GM23338 (cell line): ENCODE results near the gene ST8SIA1. TPM values are rescaled to one million over a fixed set of nuclear protein-coding genes. Genes with fewer than 3 reads are reported as not detected.

ENCODE experiments used
- ATAC-seq: fragments of 200-7000 bp; cut with Tn5 transposase; 3 replicates; pipeline ENCODE4 v1.9.1; 2020
- DNase-seq: peaks from one replicate; pipeline ENCODE4 v3.0.0-alpha.2; 2015; ENCODE audit warnings: low spot score
- H2AFZ ChIP-seq: fragments of 200-600 bp; sonication (generic); 2 replicates; pipeline ENCODE4 v1.8.0; 2016; ENCODE audit warnings: antibody characterized with exemption, mild to moderate bottlenecking, moderate library complexity
- H3F3A ChIP-seq: fragments of 200-600 bp; sonication (generic); replicated peaks from 2 replicates; pipeline ENCODE4 v1.8.0; 2017; ENCODE audit warnings: antibody characterized with exemption, mixed run types, low read depth
- H3K27ac ChIP-seq: fragments of 200-600 bp; sonication (generic); 2 replicates; pipeline ENCODE4 v1.6.1; 2016; ENCODE audit warnings: low read depth
- H3K27me3 ChIP-seq: fragments of 200-600 bp; sonication (generic); 2 replicates; pipeline ENCODE4 v1.8.0; 2016; ENCODE audit warnings: mild to moderate bottlenecking, mixed run types, moderate library complexity; ENCODE audit not compliant: insufficient read depth
- H3K36me3 ChIP-seq: fragments of 200-600 bp; sonication (generic); 2 replicates; pipeline ENCODE4 v1.8.0; 2016; ENCODE audit warnings: mild to moderate bottlenecking; ENCODE audit not compliant: insufficient read depth
- H3K4me1 ChIP-seq: fragments of 200-600 bp; sonication (generic); 2 replicates; pipeline ENCODE4 v1.8.0; 2016; ENCODE audit warnings: mild to moderate bottlenecking, moderate library complexity; ENCODE audit not compliant: insufficient read depth
- H3K4me2 ChIP-seq: fragments of 200-600 bp; sonication (generic); 2 replicates; pipeline ENCODE4 v1.7.1; 2017; ENCODE audit warnings: mixed run types
- H3K4me3 ChIP-seq: fragments of 200-600 bp; sonication (generic); 2 replicates; pipeline ENCODE4 v1.6.1; 2016; ENCODE audit warnings: mixed run types
- H3K79me2 ChIP-seq: fragments of 200-600 bp; sonication (generic); replicated peaks from 2 replicates; pipeline ENCODE4 v1.8.0; 2017; ENCODE audit warnings: mild to moderate bottlenecking; ENCODE audit not compliant: insufficient read depth
- H3K9me2 ChIP-seq: fragments of 200-600 bp; sonication (generic); 2 replicates; pipeline ENCODE4 v1.8.0; 2017; ENCODE audit not compliant: insufficient read depth
- H4K20me1 ChIP-seq: fragments of 200-600 bp; sonication (generic); replicated peaks from 2 replicates; pipeline ENCODE4 v1.8.0; 2017; ENCODE audit warnings: mild to moderate bottlenecking; ENCODE audit not compliant: insufficient read depth
- H3K27ac Mint-ChIP-seq: 2 replicates; pipeline ENCODE4 v1.8.0; 2020; ENCODE audit warnings: inconsistent platforms, mild to moderate bottlenecking, moderate library complexity, mixed read lengths
- H3K27me3 Mint-ChIP-seq: 3 replicates; pipeline ENCODE4 v1.8.0; 2022; ENCODE audit warnings: low read depth, mild to moderate bottlenecking, moderate library complexity, mixed read lengths, inconsistent platforms; ENCODE audit not compliant: insufficient read depth, poor library complexity
- H3K36me3 Mint-ChIP-seq: 3 replicates; pipeline ENCODE4 v1.8.0; 2021; ENCODE audit warnings: low read depth, mild to moderate bottlenecking, inconsistent platforms, moderate library complexity, mixed read lengths
- H3K4me1 Mint-ChIP-seq: 3 replicates; pipeline ENCODE4 v1.8.0; 2020; ENCODE audit warnings: mild to moderate bottlenecking, inconsistent platforms, mixed read lengths
- H3K4me3 Mint-ChIP-seq: 3 replicates; pipeline ENCODE4 v1.8.0; 2021; ENCODE audit warnings: moderate library complexity, mild to moderate bottlenecking, inconsistent platforms, mixed read lengths
- H3K9me3 Mint-ChIP-seq: 3 replicates; pipeline ENCODE4 v1.8.0; 2020; ENCODE audit warnings: moderate library complexity, mild to moderate bottlenecking, inconsistent platforms, mixed read lengths
- CTCF ChIP-seq, 2 experiments: fragments of 200-600 bp in 1 of 2; sonication (generic) in 1 of 2; conservative IDR thresholded peaks; 2 replicates each; pipeline versions ENCODE4 v1.5.1 to v1.6.1; 2016 to 2017; ENCODE audit warnings: antibody characterized with exemption in 2 of 2, low read depth in 2 of 2, mild to moderate bottlenecking in 2 of 2, moderate library complexity in 1 of 2
- ETS1 ChIP-seq: IDR thresholded peaks from 2 replicates; pipeline ENCODE4 v1.6.1; 2016; ENCODE audit warnings: antibody characterized with exemption
- EZH2 ChIP-seq: fragments of 200-600 bp; sonication (generic); IDR thresholded peaks from one replicate; pipeline ENCODE4 v1.8.0; 2017; ENCODE audit warnings: antibody characterized with exemption, mild to moderate bottlenecking, low read depth; ENCODE audit not compliant: unreplicated experiment
- EZH2phosphoT487 ChIP-seq: fragments of 200-600 bp; sonication (generic); IDR thresholded peaks from one replicate; pipeline ENCODE4 v1.8.1; 2018; ENCODE audit warnings: antibody characterized with exemption; ENCODE audit not compliant: unreplicated experiment
- NANOG ChIP-seq: IDR thresholded peaks from 2 replicates; pipeline ENCODE4 v1.6.1; 2016; ENCODE audit warnings: antibody characterized with exemption, borderline replicate concordance
- POLR2AphosphoS5 ChIP-seq: IDR thresholded peaks from 2 replicates; pipeline ENCODE4 v1.6.1; 2016; ENCODE audit warnings: antibody characterized with exemption, low read depth
- REST ChIP-seq: IDR thresholded peaks from one replicate; pipeline ENCODE4 v1.6.1; 2018; ENCODE audit warnings: antibody characterized with exemption; ENCODE audit not compliant: unreplicated experiment
- ZNF114 ChIP-seq: fragments of 250-450 bp; sonication (Bioruptor Pico); IDR thresholded peaks from 2 replicates; pipeline ENCODE4 v1.5.0; 2020; ENCODE audit warnings: mild to moderate bottlenecking, moderate library complexity
- ZNF331 ChIP-seq: fragments of 250-450 bp; sonication (Bioruptor Pico); IDR thresholded peaks from 2 replicates; pipeline ENCODE4 v1.5.0; 2020; ENCODE audit warnings: low read depth, mild to moderate bottlenecking, moderate library complexity
- polyA plus RNA-seq: library from polyadenylated mRNA; unstranded; fragments of >200 nt; fragmentation: Nextera tagmentation; extraction: Ambion mirVana; gene quantifications from 2 replicates; pipeline ENCODE4 v1.2.1, GENCODE V29; 2016
- total RNA-seq: library from RNA; depleted of rRNA; stranded (reverse); fragments of >200 nt; shearing (Covaris generic); gene quantifications from 2 replicates; pipeline ENCODE4 v1.2.3, GENCODE V29; 2014

ST8SIA1 gene
- total and polyA plus RNA-seq, 2 experiments from 2014 or later = 2.5 to 5.1 TPM

GRCh38 chr12:22271023-22271422 lies 63.5 kb downstream of the ST8SIA1 start (continued):
- TF ChIP-seq ZNF331 = no peak
- TF ChIP-seq ETS1 = no peak

- ATAC-seq = no peak
- DNase-seq = no peak
- Mint-ChIP-seq H3K27me3 (no peaks in the 10 kb centered on the region), H3K4me1 (0 out of 3 replicates have a peak, but pooled peaks cover 2% of the 10 kb centered on the region), H3K4me3 (no peak overlapping the region), H3K9me3 (peaks cover 3% of the 10 kb centered on the region; the same call in 2 of the 3 replicates), H3K36me3 (0 out of 3 replicates have a peak, but pooled peaks cover 2% of the 10 kb centered on the region), H3K27ac (no peak overlapping the region)
- no peak for TF ChIP-seq ETS1
- no peak for TF ChIP-seq ZNF114 (CRISPR knock-in tag)
- no peak for TF ChIP-seq EZH2phosphoT487
- no peak for TF ChIP-seq REST
- TF ChIP-seq POLR2AphosphoS5 = no peak
- TF ChIP-seq EZH2 = no peak
- TF ChIP-seq CTCF (conservative IDR thresholded peaks at IDR 0.05; ENCODE audit: low read depth in 2 of 2) = no peak
- TF ChIP-seq NANOG = no peak
- Histone ChIP-seq H3K4me3 (no peak overlapping the region), H3K79me2 (no peaks in the 10 kb centered on the region), H2AFZ (no peak overlapping the region), H3F3A (no peaks in the 10 kb centered on the region), H3K9me2 (0 out of 2 replicates have a peak, but pooled peaks cover 3% of the 10 kb centered on the region), H3K4me1 (no peaks in the 10 kb centered on the region), H4K20me1 (no peaks in the 10 kb centered on the region), H3K36me3 (no peaks in the 10 kb centered on the region), H3K27me3 (no peaks in the 10 kb centered on the region), H3K27ac (no peak overlapping the region), H3K4me2 (no peak overlapping the region)
These were observed 65.5 kb downstream of the ST8SIA1 start for GRCh38 chr12:22268973-22269372.
